SK-N-SH (cell line): Measurements from ENCODE around the gene GRWD1. TPM values are rescaled to one million over a fixed set of nuclear protein-coding genes. Genes with fewer than 3 reads are reported as not detected.
A peak's percentile ranks its signal among the peaks of the same experiment; 100 is the strongest.

ENCODE experiments used
- CTCF ChIA-PET: fragments of 300-600, 350-600 bp; formaldehyde crosslinking; extraction: SDS; loops from one replicate; lab custom pipeline; 2021; lab: Yijun Ruan, JAX
- POLR2A ChIA-PET: fragments of 350-600 bp; sonication (Branson Sonifier 250); formaldehyde crosslinking; extraction: SDS; loops from one replicate; lab custom pipeline; 2020; ENCODE audit warnings: antibody characterized with exemption, inconsistent platforms; lab: Yijun Ruan, JAX
- DNase-seq: peaks from one replicate; pipeline ENCODE4 v3.0.0; 2012
- H2AFZ ChIP-seq: fragments of 200-600 bp; sonication (generic); 2 replicates; pipeline ENCODE4 v1.8.1; 2016; ENCODE audit warnings: antibody characterized with exemption, mild to moderate bottlenecking, low read depth
- H3F3A ChIP-seq: fragments of 200-600 bp; sonication (generic); replicated peaks from 2 replicates; pipeline ENCODE3; 2016; ENCODE audit warnings: antibody characterized with exemption, mild to moderate bottlenecking; ENCODE audit not compliant: insufficient read depth
- H3K27ac ChIP-seq, 2 experiments: fragments of 200-500 bp in 1 of 2; fragments of 200-600 bp in 1 of 2; sonication (Bioruptor generic) in 1 of 2; sonication (generic), shearing (Covaris generic) in 1 of 2; 2 replicates each; pipeline versions ENCODE4 v1.5.1 to v1.6.1; 2014 to 2016; ENCODE audit warnings: low read depth in 2 of 2, inconsistent platforms in 1 of 2, low read length in 1 of 2, mild to moderate bottlenecking in 1 of 2, mixed read lengths in 1 of 2
- H3K27me3 ChIP-seq: fragments of 200-600 bp; sonication (generic), shearing (Covaris generic); 2 replicates; pipeline ENCODE4 v1.6.1; 2016; ENCODE audit warnings: mixed run types; ENCODE audit not compliant: insufficient read depth
- H3K36me3 ChIP-seq, 2 experiments: fragments of 200-500 bp in 1 of 2; fragments of 200-600 bp in 1 of 2; sonication (Bioruptor generic) in 1 of 2; sonication (generic) in 1 of 2; replicated peaks in 1 of 2; 2 replicates each; pipeline versions ENCODE3 to v1.5.1; 2014 to 2016; ENCODE audit warnings: low read length in 1 of 2, mild to moderate bottlenecking in 1 of 2; ENCODE audit not compliant: insufficient read depth in 2 of 2, control insufficient read depth in 1 of 2
- H3K4me1 ChIP-seq, 2 experiments: fragments of 200-500 bp in 1 of 2; fragments of 200-600 bp in 1 of 2; sonication (Bioruptor generic) in 1 of 2; sonication (generic), shearing (Covaris generic) in 1 of 2; 2 replicates each; pipeline versions ENCODE4 v1.5.1 to v1.6.1; 2014 to 2016; ENCODE audit warnings: low read depth in 1 of 2, low read length in 1 of 2, mixed run types in 1 of 2; ENCODE audit not compliant: insufficient read depth in 2 of 2, control insufficient read depth in 1 of 2
- H3K4me2 ChIP-seq: fragments of 200-600 bp; sonication (generic), shearing (Covaris generic); 2 replicates; pipeline ENCODE4 v1.6.1; 2017; ENCODE audit warnings: mixed run types
- H3K4me3 ChIP-seq, 2 experiments: fragments of 200-500 bp in 1 of 2; fragments of 200-600 bp in 1 of 2; sonication (Bioruptor generic) in 1 of 2; sonication (generic), shearing (Covaris generic) in 1 of 2; 2 replicates each; pipeline versions ENCODE4 v1.5.1 to v1.8.1; 2014 to 2016; ENCODE audit warnings: low read depth in 2 of 2, inconsistent platforms in 1 of 2, low read length in 1 of 2, mild to moderate bottlenecking in 1 of 2, mixed read lengths in 1 of 2, moderate library complexity in 1 of 2
- H3K79me2 ChIP-seq: fragments of 200-600 bp; sonication (generic); 2 replicates; pipeline ENCODE4 v1.8.1; 2017; ENCODE audit warnings: mild to moderate bottlenecking; ENCODE audit not compliant: insufficient read depth
- H3K9ac ChIP-seq: fragments of 200-600 bp; sonication (generic); 2 replicates; pipeline ENCODE4 v1.6.1; 2017; ENCODE audit warnings: mixed run types
- H3K9me2 ChIP-seq: fragments of 200-600 bp; sonication (generic); 2 replicates; pipeline ENCODE4 v1.6.1; 2017; ENCODE audit warnings: mixed run types
- H3K9me3 ChIP-seq: fragments of 200-600 bp; sonication (generic); 2 replicates; pipeline ENCODE4 v1.6.1; 2017; ENCODE audit warnings: mixed run types, mild to moderate bottlenecking, moderate library complexity
- H4K20me1 ChIP-seq: fragments of 200-600 bp; sonication (generic); 2 replicates; pipeline ENCODE4 v1.6.1; 2017; ENCODE audit warnings: mild to moderate bottlenecking, mixed run types; ENCODE audit not compliant: insufficient read depth
- CTCF ChIP-seq: fragments of 200-600 bp; sonication (generic); IDR thresholded peaks from 2 replicates; pipeline ENCODE4 v1.6.1; 2017; ENCODE audit warnings: antibody characterized with exemption, mild to moderate bottlenecking, moderate library complexity
- ELF1 ChIP-seq: IDR thresholded peaks from 2 replicates; pipeline ENCODE4 v1.4.0; 2012
- FOXJ3 ChIP-seq: sonication (generic); formaldehyde crosslinking; IDR thresholded peaks from 2 replicates; pipeline ENCODE4 v1.5.1; 2020; ENCODE audit warnings: mild to moderate bottlenecking, missing genetic modification reagents
- FOXM1 ChIP-seq: IDR thresholded peaks from 2 replicates; pipeline ENCODE4 v1.4.0; 2012; ENCODE audit warnings: low read depth, mild to moderate bottlenecking
- GABPA ChIP-seq: IDR thresholded peaks from 2 replicates; pipeline ENCODE4 v1.4.0; 2012; ENCODE audit warnings: low read depth, mild to moderate bottlenecking
- GATA2 ChIP-seq: sonication (generic); formaldehyde crosslinking; IDR thresholded peaks from 2 replicates; pipeline ENCODE4 v1.5.0; 2020; ENCODE audit warnings: mild to moderate bottlenecking, missing genetic modification reagents
- IRF3 ChIP-seq: fragments of 150-350 bp; IDR thresholded peaks from 2 replicates; pipeline ENCODE4 v1.6.1; 2016; ENCODE audit warnings: mild to moderate bottlenecking, low read depth, low read length
- MEF2A ChIP-seq: IDR thresholded peaks from 2 replicates; pipeline ENCODE4 v1.4.0; 2012; ENCODE audit warnings: low read depth, borderline replicate concordance
- MXI1 ChIP-seq: IDR thresholded peaks from 2 replicates; pipeline ENCODE4 v1.6.1; 2012; ENCODE audit warnings: mild to moderate bottlenecking, low read depth, low read length, improper control_type of control experiment
- NRF1 ChIP-seq: IDR thresholded peaks from 2 replicates; pipeline ENCODE4 v1.6.1; 2012; ENCODE audit warnings: low read depth, mild to moderate bottlenecking, low read length
- RAD21 ChIP-seq: IDR thresholded peaks from 2 replicates; pipeline ENCODE4 v1.6.1; 2012; ENCODE audit warnings: mild to moderate bottlenecking, low read length
- RFX5 ChIP-seq: IDR thresholded peaks from 2 replicates; pipeline ENCODE4 v1.6.1; 2012; ENCODE audit warnings: mild to moderate bottlenecking, improper control_type of control experiment, low read length
- RXRA ChIP-seq: IDR thresholded peaks from 2 replicates; pipeline ENCODE4 v1.4.0; 2012; ENCODE audit warnings: low read depth, mild to moderate bottlenecking, borderline replicate concordance
- TAF1 ChIP-seq: IDR thresholded peaks from 2 replicates; pipeline ENCODE4 v1.6.1; 2012; ENCODE audit warnings: low read depth, mild to moderate bottlenecking, low read length, moderate library complexity, borderline replicate concordance
- ZBTB33 ChIP-seq: IDR thresholded peaks from 2 replicates; pipeline ENCODE4 v1.4.0; 2012; ENCODE audit warnings: low read depth, borderline replicate concordance
- WGBS: methylation state at CpG from one replicate; pipeline ENCODE4 v1.1.6; 2017; ENCODE audit warnings: low lambda C conversion rate; 5-methylcytosine and 5-hydroxymethylcytosine counted together
- polyA plus RNA-seq, 3 experiments: library from polyadenylated mRNA; depleted of rRNA; stranded (reverse); fragments of >200 nt; gene quantifications; 2 replicates each; pipeline ENCODE4 v1.2.3, GENCODE V29; 2012
- TF ChIP-seq, protein P1 (sequence below): IDR thresholded peaks from 2 replicates; pipeline ENCODE4 v1.4.0; 2012; ENCODE audit warnings: low read depth
- TF ChIP-seq, protein P2 (sequence below): IDR thresholded peaks from 2 replicates; pipeline ENCODE4; 2012
- TF ChIP-seq, protein P3 (sequence below): IDR thresholded peaks from 2 replicates; pipeline ENCODE4 v1.6.1; 2012; ENCODE audit warnings: mild to moderate bottlenecking, low read depth, low read length, moderate library complexity
- TF ChIP-seq, protein P4 (sequence below): IDR thresholded peaks from 2 replicates; pipeline ENCODE4 v1.4.0; 2012; ENCODE audit warnings: low read depth, borderline replicate concordance

GRWD1 gene
- polyA plus RNA-seq, 1 of the 3 experiments (the other 2 are of a cell fraction), result 36.6 TPM

DNA sequence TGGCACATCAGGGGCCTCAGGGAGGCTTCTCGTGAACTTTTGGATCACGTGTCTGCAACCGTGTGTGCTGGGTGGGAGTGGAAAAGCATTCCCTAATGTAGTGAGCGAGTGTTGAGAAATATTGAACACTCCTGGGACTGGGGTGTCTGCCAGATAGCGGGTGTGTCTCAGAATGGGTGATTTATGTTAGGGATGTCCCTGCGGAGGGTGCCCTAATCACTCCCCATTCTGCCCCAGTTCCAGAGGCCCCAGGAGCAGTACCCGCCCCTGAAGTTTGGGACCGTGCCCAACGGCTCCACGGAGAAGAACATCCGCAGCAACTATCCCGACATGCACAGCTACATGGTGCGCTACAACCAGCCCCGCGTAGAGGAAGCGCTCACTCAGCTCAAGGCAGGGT, 24.2 kb upstream of the GRWD1 start (continued):
- TF ChIP-seq RXRA, result no peak
- no peak for TF ChIP-seq TAF1
- no peak for TF ChIP-seq RAD21

GRCh38 chr19:48424694-48425219, 21.0 kb upstream of the GRWD1 start:
- ChIA-PET CTCF (no interaction called here), POLR2A (no interaction called here)
- no peaks in the 10 kb centered on the region for H3K9me2 ChIP-seq
- peak overlapping the region in 1 of 2 experiments; percentile 14; a peak in 1 of 4 replicates for H3K4me3 ChIP-seq
- peak overlapping the region; percentile 39 to 88; a peak in 3 of 4 replicates for H3K27ac ChIP-seq
- peak overlapping the region; percentile 97; the same call in 1 of the 2 replicates for H2AFZ ChIP-seq
- WGBS, result 28% methylated on average over 8 of the region's 8 CpGs
- no peaks in the 10 kb centered on the region for H3K27me3 ChIP-seq
- H3K4me1 ChIP-seq, result peaks cover 0 to 4% of the 10 kb centered on the region in 2 experiments; a peak in 1 of 4 replicates
- peak overlapping the region; percentile 56; the same call in 1 of the 2 replicates for H3K9ac ChIP-seq
- H3K4me2 ChIP-seq, result peak overlapping the region; percentile 59
- no peaks in the 10 kb centered on the region for H3K9me3 ChIP-seq
- H4K20me1 ChIP-seq, result no peaks in the 10 kb centered on the region
- H3K79me2 ChIP-seq, result no peaks in the 10 kb centered on the region
- peaks cover 18% of the 10 kb centered on the region for H3F3A ChIP-seq
- DNase-seq, result no peak
- no peaks in the 10 kb centered on the region for H3K36me3 ChIP-seq
- TF ChIP-seq FOXM1, result no peak
- TF ChIP-seq ZBTB33, result no peak
- TF ChIP-seq NRF1, result no peak
- no peak for TF ChIP-seq FOXJ3
- TF ChIP-seq RFX5, result no peak
- no peak for TF ChIP-seq GATA2
- TF ChIP-seq RXRA, result no peak
- TF ChIP-seq CTCF, result 0 out of 2 replicates have a peak, but pooled peaks have one; percentile 13
- TF ChIP-seq, protein P1, sequence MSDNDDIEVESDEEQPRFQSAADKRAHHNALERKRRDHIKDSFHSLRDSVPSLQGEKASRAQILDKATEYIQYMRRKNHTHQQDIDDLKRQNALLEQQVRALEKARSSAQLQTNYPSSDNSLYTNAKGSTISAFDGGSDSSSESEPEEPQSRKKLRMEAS, result peak; percentile 40; the same call in 1 of the 2 replicates
- TF ChIP-seq, protein P2, sequence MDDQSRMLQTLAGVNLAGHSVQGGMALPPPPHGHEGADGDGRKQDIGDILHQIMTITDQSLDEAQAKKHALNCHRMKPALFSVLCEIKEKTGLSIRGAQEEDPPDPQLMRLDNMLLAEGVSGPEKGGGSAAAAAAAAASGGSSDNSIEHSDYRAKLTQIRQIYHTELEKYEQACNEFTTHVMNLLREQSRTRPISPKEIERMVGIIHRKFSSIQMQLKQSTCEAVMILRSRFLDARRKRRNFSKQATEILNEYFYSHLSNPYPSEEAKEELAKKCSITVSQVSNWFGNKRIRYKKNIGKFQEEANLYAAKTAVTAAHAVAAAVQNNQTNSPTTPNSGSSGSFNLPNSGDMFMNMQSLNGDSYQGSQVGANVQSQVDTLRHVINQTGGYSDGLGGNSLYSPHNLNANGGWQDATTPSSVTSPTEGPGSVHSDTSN, result no peak
- peak; percentile 67 for TF ChIP-seq ELF1
- TF ChIP-seq MEF2A, result no peak
- TF ChIP-seq RAD21, result no peak
- TF ChIP-seq MXI1, result no peak
- TF ChIP-seq, protein P3, sequence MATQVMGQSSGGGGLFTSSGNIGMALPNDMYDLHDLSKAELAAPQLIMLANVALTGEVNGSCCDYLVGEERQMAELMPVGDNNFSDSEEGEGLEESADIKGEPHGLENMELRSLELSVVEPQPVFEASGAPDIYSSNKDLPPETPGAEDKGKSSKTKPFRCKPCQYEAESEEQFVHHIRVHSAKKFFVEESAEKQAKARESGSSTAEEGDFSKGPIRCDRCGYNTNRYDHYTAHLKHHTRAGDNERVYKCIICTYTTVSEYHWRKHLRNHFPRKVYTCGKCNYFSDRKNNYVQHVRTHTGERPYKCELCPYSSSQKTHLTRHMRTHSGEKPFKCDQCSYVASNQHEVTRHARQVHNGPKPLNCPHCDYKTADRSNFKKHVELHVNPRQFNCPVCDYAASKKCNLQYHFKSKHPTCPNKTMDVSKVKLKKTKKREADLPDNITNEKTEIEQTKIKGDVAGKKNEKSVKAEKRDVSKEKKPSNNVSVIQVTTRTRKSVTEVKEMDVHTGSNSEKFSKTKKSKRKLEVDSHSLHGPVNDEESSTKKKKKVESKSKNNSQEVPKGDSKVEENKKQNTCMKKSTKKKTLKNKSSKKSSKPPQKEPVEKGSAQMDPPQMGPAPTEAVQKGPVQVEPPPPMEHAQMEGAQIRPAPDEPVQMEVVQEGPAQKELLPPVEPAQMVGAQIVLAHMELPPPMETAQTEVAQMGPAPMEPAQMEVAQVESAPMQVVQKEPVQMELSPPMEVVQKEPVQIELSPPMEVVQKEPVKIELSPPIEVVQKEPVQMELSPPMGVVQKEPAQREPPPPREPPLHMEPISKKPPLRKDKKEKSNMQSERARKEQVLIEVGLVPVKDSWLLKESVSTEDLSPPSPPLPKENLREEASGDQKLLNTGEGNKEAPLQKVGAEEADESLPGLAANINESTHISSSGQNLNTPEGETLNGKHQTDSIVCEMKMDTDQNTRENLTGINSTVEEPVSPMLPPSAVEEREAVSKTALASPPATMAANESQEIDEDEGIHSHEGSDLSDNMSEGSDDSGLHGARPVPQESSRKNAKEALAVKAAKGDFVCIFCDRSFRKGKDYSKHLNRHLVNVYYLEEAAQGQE, result no peak
- TF ChIP-seq, protein P4, sequence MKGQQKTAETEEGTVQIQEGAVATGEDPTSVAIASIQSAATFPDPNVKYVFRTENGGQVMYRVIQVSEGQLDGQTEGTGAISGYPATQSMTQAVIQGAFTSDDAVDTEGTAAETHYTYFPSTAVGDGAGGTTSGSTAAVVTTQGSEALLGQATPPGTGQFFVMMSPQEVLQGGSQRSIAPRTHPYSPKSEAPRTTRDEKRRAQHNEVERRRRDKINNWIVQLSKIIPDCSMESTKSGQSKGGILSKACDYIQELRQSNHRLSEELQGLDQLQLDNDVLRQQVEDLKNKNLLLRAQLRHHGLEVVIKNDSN, result no peak
- TF ChIP-seq GABPA, result no peak
- TF ChIP-seq IRF3, result no peak
